GM19395 (cell line): ENCODE measurements around the gene DHCR7.

Source experiments
- ATAC-seq: cut with Tn5 transposase; IDR thresholded peaks from one replicate; pipeline ENCODE4 v1.9.1; 2021; ENCODE audit warnings: mild to moderate bottlenecking, moderate library complexity; ENCODE audit not compliant: unreplicated experiment

DHCR7 gene

DNA sequence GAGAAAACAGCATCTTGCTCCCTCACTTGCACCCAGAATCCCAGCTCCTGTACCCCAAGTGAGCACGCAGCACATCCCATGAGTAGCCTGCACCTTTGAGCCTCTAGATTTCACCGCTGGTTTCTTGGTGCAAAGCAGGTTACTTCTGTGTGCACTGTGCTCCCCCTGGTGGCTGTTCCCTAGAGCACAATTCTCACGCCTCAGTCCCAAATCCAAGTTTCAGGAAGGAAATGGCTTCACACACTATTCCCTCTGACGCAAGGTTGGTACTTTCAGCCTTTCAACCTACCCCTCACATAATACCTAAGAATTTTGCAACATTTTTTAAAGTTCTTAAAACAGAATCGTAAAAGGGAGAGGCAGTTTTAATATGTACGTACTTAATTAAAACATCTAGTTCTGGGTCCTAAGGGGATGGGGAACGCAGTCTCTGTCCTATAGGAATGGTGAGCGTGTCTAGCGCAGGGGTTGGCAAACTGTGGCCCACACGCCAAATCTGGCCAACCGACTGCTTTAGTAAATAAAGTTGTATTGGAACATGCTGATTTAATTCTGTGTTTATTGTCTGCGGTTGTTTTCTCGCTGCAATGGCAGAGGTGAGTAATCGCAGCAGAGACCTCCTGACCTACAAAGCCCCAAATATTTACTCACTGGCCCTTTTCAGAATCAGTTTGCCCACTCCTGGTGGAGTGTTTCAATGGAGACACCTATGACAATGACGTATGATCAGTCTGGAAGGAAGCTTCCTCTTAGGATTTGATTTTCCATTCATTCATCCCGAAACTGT, 27.5 kb downstream of the DHCR7 start:
- no peak for ATAC-seq

DNA sequence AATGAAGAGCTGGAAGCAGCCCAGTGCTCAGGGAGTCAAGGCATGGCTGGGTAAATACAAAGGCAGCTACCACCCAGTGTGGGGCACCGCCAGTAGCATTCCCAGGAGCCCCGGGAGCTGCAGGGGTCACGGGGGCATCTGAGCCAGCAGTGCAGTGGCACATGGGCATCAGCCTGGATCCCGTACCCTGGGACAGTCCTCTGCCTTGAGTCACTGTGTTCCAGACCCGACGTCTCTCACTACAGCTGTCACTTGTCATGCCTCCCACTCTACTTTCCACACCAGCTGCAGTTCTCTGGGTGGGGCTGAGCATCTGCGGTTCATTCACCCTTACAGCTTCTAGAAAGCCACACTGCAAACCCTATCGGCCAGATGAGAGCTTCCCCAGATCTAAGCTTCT, 29.6 kb downstream of the DHCR7 start:
- peak; percentile 84 for ATAC-seq

DNA sequence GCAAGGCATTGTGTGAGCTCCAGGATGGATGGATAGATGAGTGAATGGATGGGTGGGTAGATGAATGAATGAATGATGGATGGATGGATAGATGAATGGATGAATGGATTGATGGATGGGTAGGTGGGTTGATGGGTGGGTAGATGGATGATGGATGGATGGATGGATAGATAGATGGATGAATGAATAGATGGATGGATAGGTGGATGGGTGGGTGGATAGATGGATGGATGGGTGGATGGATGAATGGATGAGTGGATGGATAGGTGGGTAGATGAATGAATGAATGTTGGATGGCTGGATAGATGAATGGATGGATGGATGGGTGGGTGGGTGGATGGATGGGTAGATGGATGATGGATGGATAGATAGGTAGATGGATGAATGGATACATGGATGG, 33.5 kb downstream of the DHCR7 start:
- no peak for ATAC-seq

DNA sequence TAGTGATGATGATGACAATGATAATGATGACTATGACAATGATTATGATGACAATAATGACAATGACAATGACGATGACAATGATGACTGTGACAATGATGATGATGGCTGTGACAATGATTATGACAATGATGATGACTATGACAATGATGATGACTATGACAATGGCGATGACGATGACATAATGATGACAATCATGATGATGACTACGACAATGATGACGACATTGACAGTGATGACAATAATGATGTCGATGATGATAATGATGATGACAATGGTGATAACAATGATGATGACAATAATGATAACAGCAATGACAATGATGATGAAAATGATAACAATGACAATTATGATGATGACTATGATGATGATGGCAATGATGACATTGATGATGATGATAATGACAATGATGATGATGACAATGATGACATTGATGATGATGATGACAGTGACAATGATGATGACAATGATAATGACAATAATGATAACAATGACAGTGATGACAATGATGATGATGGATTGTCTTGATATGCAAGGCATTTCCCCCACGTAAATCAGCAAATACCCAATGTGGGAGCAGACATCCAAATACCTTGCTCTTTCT, 37.7 kb downstream of the DHCR7 start:
- no peak for ATAC-seq

DNA sequence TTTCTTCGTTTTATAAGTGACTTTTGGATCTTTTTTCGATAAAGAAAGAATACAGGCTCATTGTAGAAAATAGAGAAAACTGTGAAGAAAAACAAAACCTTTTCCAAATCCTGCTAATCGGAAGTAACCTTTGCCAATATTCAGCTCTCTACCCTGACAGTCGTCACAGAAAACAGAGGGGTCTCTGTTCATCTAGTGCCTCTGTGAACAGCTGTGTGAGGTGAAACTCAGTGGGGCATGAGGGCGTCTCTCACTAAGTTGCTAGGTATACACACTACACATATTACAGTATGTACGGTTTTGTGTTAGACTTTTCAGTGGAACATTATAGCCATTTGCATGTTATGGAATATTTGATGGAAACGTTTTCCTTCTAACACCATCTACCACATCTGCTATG, 39.4 kb downstream of the DHCR7 start:
- no peak for ATAC-seq

DNA sequence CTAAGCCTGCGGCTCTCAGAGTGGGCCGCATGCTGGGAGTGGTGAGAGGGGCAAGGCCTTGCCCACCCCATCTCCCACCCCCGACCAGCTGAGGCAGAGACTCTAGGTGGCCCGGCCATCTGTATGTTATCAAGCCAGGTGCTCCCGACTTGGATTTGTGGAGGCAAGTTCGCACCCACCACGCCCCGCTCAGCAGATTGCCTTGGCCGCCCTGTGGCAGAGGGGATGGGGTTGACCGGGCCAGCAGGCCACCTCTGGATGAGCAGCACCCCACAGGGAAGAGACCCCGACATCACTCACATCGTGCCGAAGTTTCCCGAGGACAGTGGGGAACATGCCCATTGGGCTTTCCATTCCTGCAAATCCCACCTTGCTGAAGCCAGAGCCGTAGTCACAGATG, 40.8 kb downstream of the DHCR7 start:
- ATAC-seq: no peak

DNA sequence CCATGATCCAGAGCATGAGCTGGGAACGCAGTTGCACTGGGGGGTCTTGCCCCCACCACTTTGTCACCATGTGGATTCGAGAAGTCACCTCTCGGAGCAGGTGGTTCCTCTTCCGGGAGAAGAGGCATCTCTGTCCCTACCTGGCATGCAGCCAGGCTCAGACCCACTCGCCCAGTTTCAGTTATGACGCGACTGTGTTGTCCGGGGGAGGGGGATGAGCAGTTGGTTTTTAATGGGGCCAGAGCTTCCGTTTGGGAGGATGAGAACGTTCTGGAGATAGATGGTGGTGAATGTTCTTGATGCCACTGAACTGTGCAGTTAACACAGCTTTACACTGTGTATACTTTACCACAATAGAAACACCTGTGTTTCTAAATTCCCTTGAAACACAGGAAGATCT, 41.5 kb downstream of the DHCR7 start:
- no peak for ATAC-seq

DNA sequence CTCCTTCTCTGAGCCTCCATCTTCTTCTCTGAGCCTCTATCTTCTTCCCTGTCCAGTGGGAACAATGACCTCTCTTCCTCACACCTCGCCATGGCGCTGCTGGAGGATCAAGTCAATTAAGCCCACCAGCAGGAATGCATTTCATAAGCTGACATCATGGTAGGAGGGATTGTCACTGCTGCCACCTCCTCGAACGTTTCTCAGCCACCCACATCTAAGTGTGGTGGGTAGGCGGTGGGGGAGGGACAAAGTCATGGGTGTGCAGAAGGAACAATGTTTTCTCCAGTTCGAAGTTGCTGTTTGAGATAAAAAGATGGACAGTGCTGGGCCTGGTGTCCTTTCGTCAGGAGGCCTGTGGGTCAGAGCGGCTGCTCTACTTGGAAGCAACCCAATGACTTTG, 44.0 kb downstream of the DHCR7 start:
- no peak for ATAC-seq

DNA sequence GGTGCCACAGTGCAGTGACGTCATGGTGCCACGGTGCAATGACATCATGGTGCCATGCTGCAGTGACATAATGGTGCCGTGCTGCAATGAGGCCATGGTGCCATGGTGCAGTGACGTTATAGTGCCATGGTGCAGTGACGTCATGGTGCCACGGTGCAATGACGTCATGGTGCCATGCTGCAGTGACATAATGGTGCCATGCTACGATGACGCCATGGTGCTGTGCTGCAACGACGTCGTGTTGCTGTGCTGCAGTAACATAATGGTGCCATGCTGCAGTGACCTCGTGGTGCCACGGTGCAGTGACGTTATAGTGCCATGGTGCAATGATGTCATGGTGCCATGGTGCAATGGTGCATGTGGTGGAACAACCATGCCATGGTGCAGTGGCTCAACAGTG, 45.3 kb downstream of the DHCR7 start:
- ATAC-seq: no peak

DNA sequence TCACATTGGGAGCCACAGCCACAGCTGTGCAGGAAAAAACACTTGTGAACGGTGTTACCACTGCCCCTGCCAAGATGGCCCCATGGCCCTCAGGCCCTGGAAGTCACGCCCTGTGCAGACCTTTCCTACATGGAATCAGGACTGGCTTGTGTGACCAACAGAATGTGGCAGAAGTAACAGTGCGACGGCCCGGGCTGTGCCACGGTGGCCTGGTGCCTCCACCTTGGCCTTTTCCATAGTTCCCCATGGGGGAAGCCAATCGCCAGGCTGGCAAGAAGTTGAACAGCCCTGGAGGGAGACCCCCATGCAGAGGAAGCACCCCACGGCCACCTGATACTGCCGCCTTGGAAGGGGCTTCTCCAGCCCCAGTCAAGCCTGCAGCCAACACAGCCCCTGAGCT, 48.0 kb downstream of the DHCR7 start:
- no peak for ATAC-seq

DNA sequence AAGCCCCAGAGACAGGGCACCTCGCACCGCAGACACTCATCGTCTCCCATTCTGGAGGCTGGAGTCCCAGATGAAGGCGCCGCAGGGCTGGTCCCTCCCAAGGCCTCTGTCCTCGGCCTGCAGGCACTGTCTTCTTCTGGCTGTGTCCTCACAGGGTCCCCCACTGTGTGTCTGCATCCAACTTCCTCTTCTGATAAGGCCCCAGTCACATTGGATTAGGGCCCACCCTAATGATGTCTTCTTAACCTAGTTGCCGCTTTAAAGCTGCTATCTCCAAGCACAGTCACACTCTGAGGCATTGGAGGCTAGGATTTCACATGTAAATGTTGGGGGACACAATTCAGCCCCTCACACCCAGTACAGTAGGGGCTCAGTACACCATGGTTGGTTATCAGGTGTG, 48.9 kb downstream of the DHCR7 start:
- no peak for ATAC-seq

DNA sequence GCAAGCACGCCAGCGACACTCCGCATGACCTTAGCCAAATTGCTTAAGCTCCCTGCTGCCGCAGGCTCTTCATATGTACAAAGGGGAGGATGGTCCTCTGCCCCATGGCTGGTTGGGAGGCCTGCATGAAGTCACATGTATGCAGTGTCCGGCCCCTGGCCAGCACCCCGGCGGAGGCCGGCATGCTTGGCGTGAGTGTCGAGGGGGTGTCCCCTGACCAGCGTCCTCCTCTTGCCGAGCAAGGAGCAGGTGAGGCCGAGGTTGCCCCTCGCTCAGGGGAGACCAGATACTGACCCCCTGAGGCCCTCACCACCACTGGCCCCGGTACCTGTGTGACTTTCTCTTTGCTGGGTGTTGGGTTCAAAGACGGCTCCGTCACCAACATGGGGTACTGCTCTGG, 50.2 kb downstream of the DHCR7 start:
- no peak for ATAC-seq

DNA sequence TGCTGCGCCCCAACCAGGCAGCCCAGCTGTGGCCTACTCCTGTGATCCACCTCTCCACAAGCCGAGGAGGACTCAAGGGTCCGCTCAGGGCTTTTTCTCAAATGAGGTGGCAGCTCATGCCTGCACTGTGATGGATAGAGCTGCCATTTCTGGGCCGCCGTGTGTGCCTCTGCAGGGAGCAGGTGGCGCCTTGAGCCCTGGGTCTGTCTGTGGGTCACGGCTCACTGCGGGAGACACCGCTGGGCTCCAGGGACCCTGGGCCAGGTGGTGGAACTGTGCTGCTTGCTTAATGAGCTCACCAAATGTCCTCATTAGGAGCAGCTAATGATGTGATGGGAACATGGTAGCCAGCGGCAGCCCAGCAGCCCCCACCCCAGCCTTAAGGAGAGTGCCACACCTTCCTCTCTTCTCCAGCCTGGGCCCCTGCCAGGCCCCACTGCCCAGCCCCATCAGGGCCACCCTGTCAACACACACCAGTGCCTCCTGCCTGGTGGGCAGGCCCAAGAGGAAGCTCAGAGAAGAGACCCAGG, 50.8 kb downstream of the DHCR7 start:
- ATAC-seq: no peak

DNA sequence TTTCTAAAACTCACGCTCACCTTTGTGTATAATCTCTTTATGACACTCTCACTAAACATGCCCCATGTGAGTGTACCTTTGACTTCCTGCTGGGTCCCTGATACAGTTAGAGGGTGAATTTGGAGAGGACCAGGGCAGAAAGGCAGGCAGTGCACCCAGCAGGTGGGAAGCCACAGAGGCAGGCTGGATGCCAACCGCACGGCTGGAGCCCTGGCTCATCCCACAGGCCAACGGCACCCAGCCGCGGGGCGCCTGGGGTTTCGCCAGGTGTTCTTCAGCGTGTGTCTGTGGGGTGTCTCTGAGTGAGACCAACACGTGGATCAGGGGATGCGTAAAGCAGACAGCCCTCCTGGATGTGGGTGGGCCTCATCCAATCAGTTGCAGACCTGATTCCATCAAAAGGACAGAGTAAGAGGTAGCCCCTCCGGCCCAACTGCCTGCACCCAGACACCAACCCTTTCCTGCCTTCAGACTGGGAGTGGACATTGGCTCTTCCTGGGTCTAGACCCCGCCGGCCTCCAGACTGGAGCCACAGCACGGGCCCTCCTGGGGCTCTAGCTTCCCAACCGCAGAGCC, 51.6 kb downstream of the DHCR7 start:
- ATAC-seq: no peak

DNA sequence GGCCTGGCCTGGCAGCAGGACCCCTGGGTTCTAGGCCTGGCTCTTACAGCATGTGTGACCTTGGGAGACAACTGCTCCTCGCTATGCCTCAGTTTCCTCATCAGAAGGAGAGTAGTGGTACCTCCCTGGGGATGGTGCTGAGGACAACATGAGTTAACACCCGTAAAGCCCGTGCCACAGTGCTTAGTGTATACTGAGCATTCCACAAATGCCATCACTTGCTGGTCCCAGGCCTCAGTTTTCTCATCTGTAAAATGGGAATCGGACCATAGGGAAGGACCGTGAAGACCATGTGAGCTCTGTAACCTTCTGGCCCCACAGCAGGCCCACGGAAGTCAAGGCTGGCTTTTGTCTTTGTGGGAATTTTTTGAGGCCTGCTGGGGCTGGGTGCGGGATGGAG, 52.4 kb downstream of the DHCR7 start:
- no peak for ATAC-seq

DNA sequence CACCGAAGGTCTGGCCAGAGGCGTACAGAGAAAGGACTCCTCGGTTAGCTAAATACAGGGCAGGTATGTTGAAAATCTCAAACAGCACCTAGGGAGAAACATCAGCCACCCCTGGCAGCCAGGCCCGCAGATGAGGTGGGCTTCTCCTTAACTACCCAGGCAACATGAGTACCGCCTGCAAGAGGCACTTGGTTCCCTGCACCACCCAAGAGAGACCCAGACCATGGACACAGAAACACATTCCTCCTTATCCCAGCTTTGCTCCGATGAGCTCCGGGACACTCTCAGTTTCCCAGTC, 53.0 kb downstream of the DHCR7 start:
- ATAC-seq: no peak

DNA sequence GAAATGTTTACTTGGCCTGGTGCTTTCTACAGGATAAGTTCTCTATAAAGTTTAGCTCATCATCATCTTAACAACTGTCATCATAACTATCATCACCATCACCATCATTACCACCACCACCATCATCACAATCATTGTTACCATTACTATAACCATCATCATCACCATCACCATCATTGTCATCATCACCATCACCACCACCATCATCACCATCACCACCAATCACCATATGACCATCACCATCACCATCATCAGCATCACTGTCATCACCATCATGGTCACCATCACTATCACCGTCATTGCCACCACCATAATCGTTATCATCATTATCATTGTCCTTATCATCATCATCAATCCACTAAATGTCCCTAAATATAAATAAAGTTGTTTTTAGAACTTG, 54.9 kb downstream of the DHCR7 start:
- ATAC-seq: no peak

DNA sequence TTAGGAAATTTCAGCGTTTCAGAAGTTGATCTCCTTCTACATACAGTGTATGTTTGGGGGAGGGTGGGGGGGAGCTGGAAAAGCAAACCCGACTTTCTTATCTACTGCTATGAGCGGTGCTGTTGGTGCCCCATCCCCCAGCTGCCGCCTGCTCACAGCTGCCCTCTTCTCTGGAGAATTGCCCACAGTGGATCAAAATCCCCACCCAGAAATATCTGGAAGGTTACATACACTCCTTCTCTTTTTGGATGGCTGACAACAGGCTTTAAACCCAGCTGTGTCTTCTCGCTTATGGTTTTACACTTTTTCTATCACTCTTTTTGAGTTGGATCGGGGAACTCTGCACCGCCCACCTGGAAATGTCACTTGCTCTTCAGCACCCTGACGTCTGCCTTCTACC, 56.4 kb downstream of the DHCR7 start:
- ATAC-seq: no peak

DNA sequence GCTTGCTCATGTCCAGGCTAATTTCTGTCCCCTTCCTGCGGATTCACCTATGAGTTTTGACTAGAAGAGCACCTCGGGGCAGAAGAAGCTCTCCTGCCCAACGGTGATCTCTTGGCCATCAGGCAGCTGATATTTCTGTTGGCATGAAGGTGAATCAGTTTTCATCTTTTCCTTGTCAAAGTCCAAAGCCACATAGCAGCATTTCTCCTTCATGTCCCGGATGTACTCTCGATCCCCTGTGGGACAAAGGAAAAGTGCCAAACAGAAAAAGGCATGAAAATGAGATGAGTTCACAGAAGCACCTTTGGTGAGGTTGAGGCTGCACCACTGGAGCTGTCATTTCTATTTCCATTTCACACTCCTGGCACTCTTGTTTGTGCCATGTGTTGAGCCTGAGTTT, 56.8 kb downstream of the DHCR7 start:
- no peak for ATAC-seq

DNA sequence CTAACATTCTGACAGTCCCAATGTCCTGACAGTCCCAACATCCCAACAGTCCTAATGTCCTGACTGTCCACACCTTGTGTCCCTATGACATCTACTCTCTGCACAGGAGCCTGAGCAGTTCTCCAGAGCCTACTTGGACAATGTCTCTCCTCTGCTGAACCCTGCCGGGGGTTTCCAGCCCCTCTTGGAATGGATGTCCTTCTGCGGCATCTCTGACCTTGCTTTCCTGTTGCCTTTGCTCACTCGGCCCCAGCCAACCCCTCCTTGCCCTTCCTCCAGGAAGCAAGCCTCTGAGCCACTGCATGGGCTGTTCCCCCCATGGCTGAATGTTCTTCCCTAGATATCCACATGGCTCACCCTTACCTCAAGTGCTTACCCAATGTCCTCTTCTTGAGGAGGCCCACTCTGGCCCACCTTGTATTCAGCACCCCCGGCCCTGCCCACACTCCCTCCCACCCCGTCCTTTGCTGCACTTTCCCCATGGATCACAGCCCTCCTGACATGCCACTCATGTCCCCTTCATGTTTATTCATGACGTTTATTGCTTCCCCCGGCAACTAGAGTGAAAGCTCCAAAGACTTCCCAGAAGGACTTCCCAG, 59.5 kb downstream of the DHCR7 start:
- no peak for ATAC-seq

DNA sequence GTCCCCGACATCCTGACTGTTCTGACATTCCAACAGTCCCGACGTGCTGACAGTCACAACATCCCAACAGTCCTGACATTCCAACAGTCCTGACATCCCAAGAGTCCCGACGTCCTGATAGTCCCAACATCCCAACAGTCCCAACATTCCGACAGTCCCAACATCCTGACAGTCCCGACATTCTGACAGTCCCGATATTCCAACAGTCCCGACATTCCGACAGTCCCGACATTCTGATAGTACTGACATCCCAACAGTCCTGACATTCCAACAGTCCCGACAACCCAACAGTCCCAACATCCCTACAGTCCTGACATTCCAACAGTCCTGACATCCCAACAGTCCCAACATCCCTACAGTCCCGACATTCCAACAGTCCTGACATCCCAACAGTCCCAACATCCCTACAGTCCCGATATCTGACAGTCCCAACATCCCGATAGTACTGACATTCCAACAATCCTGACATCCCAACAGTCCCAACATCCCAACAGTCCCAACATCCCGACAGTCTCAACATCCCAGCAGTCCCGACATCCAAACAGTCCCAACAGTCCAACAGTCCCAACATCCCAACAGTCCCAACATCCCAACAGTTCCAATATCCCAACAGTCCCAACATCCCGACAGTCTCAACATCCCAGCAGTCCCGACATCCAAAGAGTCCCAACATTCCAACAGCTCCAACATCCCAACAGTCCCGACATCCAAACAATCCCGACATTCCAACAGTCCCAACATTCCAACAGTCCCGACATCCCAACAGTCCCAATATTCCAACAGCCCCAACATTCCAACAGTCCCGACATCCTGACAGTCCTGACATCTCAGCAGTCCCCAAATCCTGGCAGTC, 60.2 kb downstream of the DHCR7 start:
- no peak for ATAC-seq
